ENCODE results near the gene SALL2.

The SALL2 gene

DNA sequence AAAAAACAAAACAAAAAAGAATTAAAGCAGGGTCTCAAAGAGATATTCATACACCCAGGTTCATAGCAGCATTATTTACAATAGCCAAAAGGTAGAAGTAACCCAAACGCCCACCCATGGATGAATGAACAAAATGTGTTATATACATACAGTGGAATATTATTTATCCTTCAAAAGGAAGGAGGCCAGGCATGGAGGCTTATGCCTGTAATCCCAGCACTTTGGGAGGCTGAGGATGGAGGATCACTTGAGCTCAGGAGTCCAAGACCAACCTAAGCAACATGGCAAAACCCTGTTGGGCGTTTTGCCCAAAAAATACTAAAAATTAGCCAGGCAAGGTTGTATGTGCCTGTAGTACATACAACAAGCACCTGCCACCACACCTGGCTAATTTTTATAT, 19.6 kb downstream of the SALL2 start:
- no peak for DNase-seq (ENCODE audit: low read depth, low spot score)
- no peak for TF ChIP-seq CTCF (IDR thresholded peaks at IDR 0.05; ENCODE audit: low read depth, low read length)
- in situ Hi-C loops (cut with HindIII; ENCODE audit: low sequenced_read_pairs), result no loop called here
- no peak overlapping the region for H3K4me3 ChIP-seq (ENCODE audit: low read depth, low read length)

DNA sequence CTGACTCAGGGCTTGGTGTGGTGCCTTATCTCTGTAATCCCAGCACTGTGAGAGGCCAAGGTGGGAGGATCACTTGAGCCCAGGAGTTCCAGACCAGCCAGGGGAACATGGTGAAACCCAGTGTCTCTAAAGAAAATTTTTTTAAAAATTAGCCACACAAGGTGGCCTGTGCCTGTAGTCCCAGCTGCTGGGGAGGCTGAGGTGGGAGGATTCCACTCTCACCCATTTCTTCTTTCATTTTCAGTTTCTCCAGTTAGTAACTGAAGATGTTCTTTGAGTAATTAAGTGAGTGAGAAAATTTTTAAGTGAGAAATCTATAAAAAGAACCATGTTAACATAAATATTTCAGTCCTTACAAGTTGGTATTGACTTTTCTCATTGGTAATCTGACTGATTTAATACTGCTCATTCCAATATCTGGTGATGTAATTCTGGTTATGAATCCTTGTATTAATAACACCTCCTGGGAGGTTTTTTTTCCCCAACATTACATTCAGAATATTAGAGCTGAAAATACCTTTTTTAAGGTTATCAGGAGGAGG, 21.1 kb downstream of the SALL2 start:
- no peak overlapping the region for H3K4me3 ChIP-seq (ENCODE audit: low read depth, low read length)
- in situ Hi-C loops (cut with HindIII; ENCODE audit: low sequenced_read_pairs), result no loop called here
- DNase-seq (ENCODE audit: low read depth, low spot score), result no peak
- TF ChIP-seq CTCF (IDR thresholded peaks at IDR 0.05; ENCODE audit: low read depth, low read length), result no peak

DNA sequence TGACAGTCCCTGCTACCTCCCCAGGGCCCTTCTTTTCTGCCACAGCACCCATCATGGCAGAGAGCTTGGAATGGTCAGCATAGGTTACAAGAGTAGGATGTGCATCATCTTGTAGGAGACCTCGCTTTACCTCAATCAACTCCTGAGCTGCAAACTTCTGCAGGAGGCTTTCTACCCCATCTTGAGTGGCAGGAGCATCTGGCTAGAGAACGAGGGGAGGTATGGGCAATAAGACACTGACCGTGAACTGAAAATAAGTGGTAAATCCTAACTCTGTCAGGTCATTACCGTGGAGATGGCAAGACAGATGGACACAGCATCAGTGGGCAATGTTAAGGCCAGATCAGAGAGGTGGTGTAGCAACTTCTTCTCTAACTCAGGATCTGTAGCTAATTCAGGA, 22.8 kb downstream of the SALL2 start:
- DNase-seq (ENCODE audit: low read depth, low spot score), result no peak
- in situ Hi-C loops (cut with HindIII; ENCODE audit: low sequenced_read_pairs), result no loop called here
- H3K4me3 ChIP-seq (ENCODE audit: low read depth, low read length), result no peak overlapping the region
- no peak for TF ChIP-seq CTCF (IDR thresholded peaks at IDR 0.05; ENCODE audit: low read depth, low read length)

- in situ Hi-C loops (cut with HindIII; ENCODE audit: low sequenced_read_pairs), result no loop called here
- H3K4me3 ChIP-seq (ENCODE audit: low read depth, low read length), result no peak overlapping the region
- TF ChIP-seq CTCF (IDR thresholded peaks at IDR 0.05; ENCODE audit: low read depth, low read length), result no peak
- no peak for DNase-seq (ENCODE audit: low read depth, low spot score)
These were observed 24.6 kb downstream of the SALL2 start for GRCh38 chr14:21501568-21501967.

DNA sequence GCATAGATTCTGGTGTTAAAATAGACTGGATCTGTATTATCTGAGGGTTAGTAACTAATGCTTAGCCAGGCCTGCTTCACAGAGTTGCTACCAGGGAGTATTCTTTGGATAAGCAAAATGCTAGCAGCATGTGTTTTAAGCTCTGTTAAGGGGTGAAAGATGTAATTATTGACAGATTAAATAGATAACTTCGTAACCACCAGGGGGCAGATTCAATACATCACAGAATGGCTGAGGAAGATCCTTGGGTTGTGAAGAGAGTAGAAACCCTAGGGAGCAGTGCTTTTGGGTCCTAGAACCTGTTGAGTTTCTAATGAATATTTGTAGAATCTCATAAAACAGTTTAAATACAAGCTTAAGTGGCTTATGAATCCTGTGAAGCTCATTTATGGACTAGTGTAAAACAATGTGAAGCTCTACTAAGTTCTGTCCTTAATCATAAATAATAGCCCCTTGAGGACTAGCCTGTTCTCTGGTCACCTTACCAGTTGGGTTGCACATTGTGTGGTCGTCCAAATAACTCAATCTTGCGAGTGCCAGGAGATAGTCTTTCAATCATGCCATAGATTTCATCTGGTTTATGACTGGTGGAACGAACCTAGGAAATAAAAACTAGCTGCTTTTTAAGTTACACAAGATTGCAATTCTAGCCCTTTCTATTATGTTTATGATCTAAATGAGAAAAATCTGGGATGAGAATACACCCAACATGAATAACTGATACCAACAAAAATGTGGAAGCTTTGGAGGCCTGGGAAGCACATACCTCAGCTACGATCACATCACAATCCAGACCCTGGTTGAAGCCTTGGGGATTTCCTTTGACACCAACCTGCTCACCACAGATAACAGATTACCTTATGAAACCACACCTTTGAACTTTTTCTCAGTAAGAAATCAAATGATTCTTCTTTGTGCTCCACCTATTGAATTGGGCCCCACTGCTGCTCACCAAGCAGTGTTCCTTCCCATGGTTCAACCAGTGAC, 27.3 kb downstream of the SALL2 start:
- peak; percentile 42 for TF ChIP-seq CTCF (IDR thresholded peaks at IDR 0.05; ENCODE audit: low read depth, low read length)
- in situ Hi-C loops (cut with HindIII; ENCODE audit: low sequenced_read_pairs), result no loop called here

DNA sequence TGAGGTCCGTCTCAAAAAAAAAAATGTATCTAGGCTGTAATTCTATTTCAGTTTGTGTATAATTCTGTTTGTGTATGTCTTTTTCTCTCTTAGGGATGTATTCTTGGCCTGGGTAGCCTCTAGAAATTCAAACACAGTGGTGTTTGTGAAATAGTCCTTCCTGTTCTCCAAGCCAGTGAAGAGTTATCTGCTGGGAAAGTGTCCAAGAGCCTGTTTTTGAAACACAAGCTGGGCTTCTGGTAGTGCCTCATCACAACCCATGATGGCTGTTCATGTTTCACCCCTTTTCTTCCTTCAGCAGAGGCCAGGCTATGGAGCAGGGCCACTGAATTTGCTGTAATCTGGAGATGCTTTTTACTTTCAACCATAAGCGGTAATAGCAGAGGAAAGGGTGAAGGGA, 29.7 kb downstream of the SALL2 start:
- H3K4me3 ChIP-seq (ENCODE audit: low read depth, low read length), result no peak overlapping the region
- TF ChIP-seq CTCF (IDR thresholded peaks at IDR 0.05; ENCODE audit: low read depth, low read length), result no peak
- in situ Hi-C loops (cut with HindIII; ENCODE audit: low sequenced_read_pairs), result no loop called here
- DNase-seq (ENCODE audit: low read depth, low spot score), result no peak

More for the DNA sequence above, 27.3 kb downstream of the SALL2 start:
- H3K4me3 ChIP-seq (ENCODE audit: low read depth, low read length), result no peak overlapping the region
- peak; percentile 50 for DNase-seq (ENCODE audit: low read depth, low spot score)
